ENCODE data around the gene CCDC40. TPM values are rescaled to one million over a fixed set of nuclear protein-coding genes. Genes with fewer than 3 reads are reported as not detected.

The CCDC40 gene
- polyA plus RNA-seq, 4 donors = 10.1 to 25.5 (median 16.5) TPM

GRCh38 chr17:80000981-80001775, 35.3 kb upstream of the CCDC40 start:
- no peak for DNase-seq (ENCODE audit: low read depth in 4 of 4, low spot score in 2 of 4)

GRCh38 chr17:80002070-80002641, 34.3 kb upstream of the CCDC40 start:
- DNase-seq (ENCODE audit: low read depth in 4 of 4, low spot score in 2 of 4) = no peak

- DNase-seq (ENCODE audit: low read depth in 4 of 4, low spot score in 2 of 4) = no peak
Observed at GRCh38 chr17:80002690-80003490, 33.6 kb upstream of the CCDC40 start.

DNA sequence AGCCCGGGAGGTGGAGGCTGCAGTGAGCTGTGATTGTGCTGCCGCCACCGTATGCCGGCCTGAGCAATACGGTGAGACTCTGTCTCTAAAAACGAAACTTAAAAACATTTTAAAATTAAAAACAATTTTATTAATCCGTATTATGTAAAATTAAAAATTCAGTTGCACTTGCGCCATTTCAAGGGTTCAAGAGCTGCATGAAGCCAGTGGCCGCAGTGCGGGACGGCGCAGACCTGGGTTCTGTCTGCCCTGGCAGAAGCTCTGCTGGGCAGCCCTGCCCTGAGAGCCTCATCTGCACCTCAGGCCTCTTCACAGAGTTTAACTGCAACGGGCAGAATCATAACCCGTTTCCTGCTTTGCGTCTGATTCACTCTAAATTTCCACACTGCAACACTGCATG, 32.5 kb upstream of the CCDC40 start:
- DNase-seq (ENCODE audit: low read depth in 4 of 4, low spot score in 2 of 4) = no peak

DNA sequence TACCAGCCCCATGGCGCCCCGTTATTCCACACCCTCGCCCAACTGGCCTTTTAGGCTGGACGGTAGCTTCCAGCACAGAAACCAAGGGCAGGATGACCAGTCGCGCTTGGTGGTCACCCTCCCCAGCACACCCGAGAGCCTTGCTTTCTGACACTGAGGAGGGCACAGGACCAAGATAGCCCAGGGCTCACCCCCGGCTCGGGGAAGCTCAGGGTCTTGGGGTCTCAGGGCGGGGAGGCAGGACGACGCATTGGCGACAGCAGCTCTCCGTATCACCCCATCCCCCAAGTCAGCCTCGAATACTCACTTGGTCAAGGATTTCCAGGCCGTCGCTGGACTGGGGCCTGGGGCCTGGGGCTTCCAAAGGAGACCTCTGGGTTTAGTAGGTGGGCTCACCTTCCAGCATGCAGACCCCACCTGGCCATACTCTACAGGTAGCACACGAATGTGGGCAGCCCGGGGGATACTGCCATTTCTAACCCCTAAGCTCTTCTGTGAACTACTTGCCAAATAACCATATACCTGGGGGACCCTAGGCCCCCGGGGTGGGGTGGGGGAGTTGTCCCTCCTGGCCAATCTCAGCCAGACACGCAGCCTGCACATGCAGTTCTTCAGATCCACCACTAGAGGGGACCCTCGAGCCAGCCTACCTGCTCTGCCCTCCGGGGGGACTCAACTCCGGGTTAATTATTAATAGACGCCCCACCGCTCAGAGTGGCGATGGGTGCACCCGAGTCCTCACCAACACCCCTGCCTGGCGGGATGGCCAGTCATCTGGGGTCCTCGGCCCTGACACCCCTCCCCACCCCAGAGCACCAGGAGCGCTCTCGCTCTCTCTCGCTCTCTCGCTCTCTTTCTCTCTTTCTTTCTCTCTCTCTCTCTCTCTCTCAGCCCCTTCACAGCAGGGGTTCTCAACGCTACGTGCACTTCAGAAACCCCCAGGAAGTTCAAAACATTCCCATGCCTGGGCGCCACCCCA, 30.8 kb upstream of the CCDC40 start:
- DNase-seq (ENCODE audit: low read depth in 4 of 4, low spot score in 2 of 4) = no peak

DNA sequence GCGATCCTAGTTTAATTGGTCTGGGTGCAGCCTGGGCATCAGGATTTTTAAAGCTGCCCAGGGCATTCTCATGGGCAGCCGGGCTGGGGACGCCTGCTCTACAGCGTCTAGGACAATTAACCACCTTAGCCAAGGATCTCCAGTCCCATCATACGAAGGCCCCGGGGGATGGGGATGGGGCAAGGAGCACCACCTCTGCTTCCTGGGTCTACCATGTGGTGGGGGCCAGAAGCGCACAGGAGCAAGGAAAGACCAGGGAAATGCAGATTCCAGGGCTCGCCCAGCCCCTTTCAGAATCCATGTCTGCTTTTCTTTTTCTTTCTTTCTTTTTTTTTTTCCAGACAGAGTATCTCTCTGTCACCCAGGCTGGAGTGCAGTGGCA, 30.1 kb upstream of the CCDC40 start:
- no peak for DNase-seq (ENCODE audit: low read depth in 4 of 4, low spot score in 2 of 4)

GRCh38 chr17:80006811-80007752, 29.4 kb upstream of the CCDC40 start:
- DNase-seq (ENCODE audit: low read depth in 4 of 4, low spot score in 2 of 4) = no peak

DNA sequence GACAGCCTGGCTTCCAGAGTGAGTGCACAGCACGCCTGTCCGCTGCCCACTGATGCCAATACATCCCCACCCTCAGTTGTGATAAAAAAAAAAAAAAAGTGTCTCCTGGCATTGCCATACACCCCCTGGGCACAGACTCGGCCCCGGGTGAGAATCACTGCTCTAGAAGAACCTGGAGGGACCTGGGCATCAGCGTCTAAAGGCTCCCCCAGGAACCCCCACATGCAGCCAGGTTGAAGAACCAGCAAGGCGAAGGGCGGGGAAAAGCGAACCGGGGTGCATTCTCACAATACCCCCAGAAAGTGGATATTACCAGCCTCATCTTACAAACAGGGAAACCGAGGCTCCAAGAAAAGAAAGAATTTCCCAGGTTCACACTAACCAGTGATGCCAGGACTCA, 28.5 kb upstream of the CCDC40 start:
- DNase-seq (ENCODE audit: low read depth in 4 of 4, low spot score in 2 of 4) = no peak

DNA sequence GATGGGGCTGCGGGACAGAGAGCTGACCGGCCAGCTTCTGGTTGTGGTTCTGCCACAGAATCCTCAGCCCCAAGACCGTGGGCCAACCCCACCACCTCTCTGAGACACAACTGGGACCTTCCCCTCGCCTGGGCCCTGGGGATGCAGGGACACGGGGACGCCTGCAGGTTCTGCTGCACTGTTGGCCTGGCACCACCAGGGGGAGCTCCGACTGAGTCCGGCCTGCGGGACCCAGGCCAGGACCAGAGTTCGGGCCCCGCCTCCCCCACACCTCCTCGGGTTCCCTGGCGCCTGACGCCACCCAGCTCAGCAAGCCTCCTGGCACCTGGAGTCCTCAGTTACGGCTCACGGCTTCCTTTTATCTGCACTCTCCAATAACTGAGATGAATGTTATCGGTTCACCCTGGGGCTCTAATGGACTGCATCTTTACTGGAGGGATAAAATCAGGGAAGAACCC, 28.0 kb upstream of the CCDC40 start:
- DNase-seq (ENCODE audit: low read depth in 4 of 4, low spot score in 2 of 4) = no peak

DNA sequence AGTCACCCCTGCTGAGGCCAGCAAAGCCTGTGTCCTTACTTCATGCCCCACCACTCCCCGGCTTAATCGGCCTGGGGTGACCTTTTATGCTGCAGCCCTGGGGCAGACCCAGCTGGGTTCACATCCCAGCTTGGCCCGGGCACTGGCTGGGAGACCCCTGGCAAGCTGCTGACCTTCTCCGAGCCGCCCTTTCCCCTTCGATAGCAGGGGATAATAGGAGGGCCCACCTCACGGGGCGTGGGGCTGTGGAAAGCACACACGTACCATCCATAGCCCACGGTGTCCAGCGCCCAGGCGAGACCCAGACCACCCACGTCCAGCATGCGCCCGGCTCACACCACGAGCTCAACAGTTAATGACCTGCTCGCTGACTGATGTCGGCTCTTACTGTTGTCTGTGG, 27.6 kb upstream of the CCDC40 start:
- no peak for DNase-seq (ENCODE audit: low read depth in 4 of 4, low spot score in 2 of 4)

GRCh38 chr17:80009391-80010282, 26.8 kb upstream of the CCDC40 start:
- no peak for DNase-seq (ENCODE audit: low read depth in 4 of 4, low spot score in 2 of 4)

GRCh38 chr17:80010283-80010858, 26.1 kb upstream of the CCDC40 start:
- no peak for DNase-seq (ENCODE audit: low read depth in 4 of 4, low spot score in 2 of 4)

DNA sequence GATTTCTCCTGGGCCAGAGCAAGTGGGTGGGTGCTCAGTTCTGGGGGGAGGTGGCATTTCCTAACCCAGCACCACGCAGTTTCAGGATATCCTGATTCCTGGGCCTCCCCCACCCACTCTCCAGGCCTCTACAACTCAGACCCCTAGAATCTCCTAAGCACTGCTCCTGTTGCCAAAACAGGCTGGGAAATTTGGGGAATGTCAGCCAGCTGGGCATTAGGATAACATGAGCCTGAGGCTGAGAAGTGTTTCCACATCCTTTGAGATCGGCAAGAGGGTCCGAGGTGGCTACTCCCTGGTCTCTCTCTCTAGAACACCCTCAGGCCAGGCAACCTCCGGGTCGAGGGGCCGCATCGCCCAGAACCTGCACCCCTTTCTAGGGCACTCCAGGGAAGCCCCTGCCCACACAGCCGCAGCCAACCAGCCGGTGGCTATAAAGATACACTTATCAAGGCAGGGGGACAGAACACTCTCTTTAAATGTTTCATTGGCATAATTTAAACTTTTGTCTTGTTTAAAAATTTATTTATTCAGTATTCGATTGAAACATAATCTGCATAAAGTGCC, 24.4 kb upstream of the CCDC40 start:
- no peak for DNase-seq (ENCODE audit: low read depth in 4 of 4, low spot score in 2 of 4)

GRCh38 chr17:80012765-80013741, 23.4 kb upstream of the CCDC40 start:
- DNase-seq (ENCODE audit: low read depth in 4 of 4, low spot score in 2 of 4) = no peak

DNA sequence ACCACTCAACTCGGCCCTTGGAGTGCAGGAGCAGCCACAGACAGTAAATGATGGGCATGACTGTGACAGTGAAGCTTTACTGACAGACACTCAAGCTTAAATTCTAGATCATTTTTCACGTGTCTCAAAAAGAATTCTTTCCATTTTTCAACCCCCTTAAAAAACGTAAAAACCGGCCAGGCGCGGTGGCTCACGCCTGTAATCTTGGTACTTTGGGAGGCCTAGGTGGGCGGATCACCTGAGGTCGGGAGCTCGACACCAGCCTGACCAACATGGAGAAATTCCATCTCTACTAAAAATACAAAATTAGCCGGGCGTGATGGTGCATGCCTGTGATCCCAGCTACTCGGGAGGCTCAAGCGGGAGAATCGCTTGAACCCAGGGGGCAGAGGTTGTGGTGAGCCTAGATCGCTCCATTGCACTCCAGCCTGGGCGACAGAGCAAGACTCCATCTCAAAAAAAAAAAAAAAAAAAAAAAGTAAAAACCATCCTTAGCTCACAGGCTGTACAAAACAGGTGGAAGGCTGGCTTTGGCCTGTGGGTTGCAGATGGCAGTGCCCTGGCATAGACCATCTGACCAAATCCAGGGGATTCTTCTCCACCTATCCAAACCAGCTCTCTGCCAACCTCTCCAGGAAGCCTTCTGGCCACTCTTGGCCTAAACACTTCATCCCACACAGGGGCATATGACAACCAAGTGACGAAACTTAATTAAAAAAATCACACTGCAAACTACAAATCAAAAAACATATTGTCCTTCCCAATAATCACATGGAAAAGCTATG, 19.0 kb upstream of the CCDC40 start:
- no peak for DNase-seq (ENCODE audit: low read depth in 4 of 4, low spot score in 2 of 4)

All from left renal cortex interstitium (tissue), 4 donors.